HepG2 (cell line): Measurements from ENCODE around the gene AP5Z1. TPM values are rescaled to one million over a fixed set of nuclear protein-coding genes. Genes with fewer than 3 reads are reported as not detected.

ENCODE experiments used
- AGO1 ChIP-seq: fragments of 200-400 bp; formaldehyde crosslinking; IDR thresholded peaks from 2 replicates; pipeline ENCODE4 v1.6.1; 2017; ENCODE audit warnings: mild to moderate bottlenecking, low read depth, low read length, moderate library complexity; ENCODE audit not compliant: poor library complexity, severe bottlenecking
- ATRX ChIP-seq: sonication (generic); formaldehyde crosslinking; IDR thresholded peaks from 2 replicates; pipeline ENCODE4 v1.4.0; 2020; ENCODE audit warnings: missing genetic modification reagents, borderline replicate concordance
- CCAR2 ChIP-seq: fragments of 200-400 bp; formaldehyde crosslinking; optimal IDR thresholded peaks from 2 replicates; pipeline ENCODE3; 2018; ENCODE audit warnings: low read depth, mild to moderate bottlenecking, low read length, moderate library complexity
- CCDC6 ChIP-seq: sonication (generic); formaldehyde crosslinking; IDR thresholded peaks from 2 replicates; pipeline ENCODE4 v1.8.1; 2022; ENCODE audit warnings: mild to moderate bottlenecking, missing genetic modification reagents, moderate library complexity
- DPF2 ChIP-seq: sonication (generic); formaldehyde crosslinking; IDR thresholded peaks from 2 replicates; pipeline ENCODE4 v1.4.0; 2020; ENCODE audit warnings: mild to moderate bottlenecking, low read depth, missing genetic modification reagents, borderline replicate concordance
- HIVEP1 ChIP-seq: sonication (generic); formaldehyde crosslinking; IDR thresholded peaks from 2 replicates; pipeline ENCODE4 v1.4.0; 2020; ENCODE audit warnings: mild to moderate bottlenecking, missing genetic modification reagents
- PHF20 ChIP-seq: sonication (generic); formaldehyde crosslinking; IDR thresholded peaks from 2 replicates; pipeline ENCODE4 v1.5.0; 2020; ENCODE audit warnings: mild to moderate bottlenecking, missing genetic modification reagents
- SNAPC2 ChIP-seq: sonication (generic); formaldehyde crosslinking; IDR thresholded peaks from 2 replicates; pipeline ENCODE4 v1.8.1; 2022; ENCODE audit warnings: mild to moderate bottlenecking, missing genetic modification reagents
- SRSF1 ChIP-seq: fragments of 200-400 bp; formaldehyde crosslinking; optimal IDR thresholded peaks from 2 replicates; pipeline ENCODE3; 2017; ENCODE audit warnings: mild to moderate bottlenecking, low read depth, low read length, moderate library complexity
- ZNF235 ChIP-seq: sonication (generic); formaldehyde crosslinking; IDR thresholded peaks from 2 replicates; pipeline ENCODE4 v1.8.1; 2023; ENCODE audit warnings: mild to moderate bottlenecking, missing genetic modification reagents, borderline replicate concordance
- ZNF296 ChIP-seq: sonication (generic); formaldehyde crosslinking; conservative IDR thresholded peaks from 2 replicates; pipeline ENCODE4 v1.5.0; 2020; ENCODE audit warnings: mild to moderate bottlenecking, missing genetic modification reagents
- ZNF350 ChIP-seq: sonication (generic); formaldehyde crosslinking; IDR thresholded peaks from 2 replicates; pipeline ENCODE4 v1.4.0; 2020; ENCODE audit warnings: mild to moderate bottlenecking, low read depth, missing genetic modification reagents, borderline replicate concordance
- polyA plus RNA-seq, 8 experiments: library from polyadenylated mRNA; depleted of rRNA in 3 of 8; stranded (reverse) in 7 of 8; unstranded in 1 of 8; fragments of >200 nt; fragmentation: Illumina TruSeq in 4 of 8; extraction: Trizol in 4 of 8; gene quantifications; 2 replicates each; pipeline versions ENCODE4 v1.2.1 to v1.2.3, GENCODE V29; 2011 to 2016; ENCODE audit warnings: low read depth in 4 of 8, missing spikeins in 1 of 8, mixed read lengths in 1 of 8; ENCODE audit not compliant: insufficient read depth in 1 of 8
- total RNA-seq, 5 experiments: library from RNA; depleted of rRNA; stranded (reverse); fragments of >200 nt; fragmentation: Illumina TruSeq; extraction: Trizol; gene quantifications; 2 replicates each; pipeline ENCODE4 v1.2.3, GENCODE V29; 2016; ENCODE audit warnings: low read depth in 1 of 5
- TF ChIP-seq, protein P1 (sequence below): sonication (generic); formaldehyde crosslinking; IDR thresholded peaks from 2 replicates; pipeline ENCODE4 v1.5.0; 2020; ENCODE audit warnings: mild to moderate bottlenecking, missing genetic modification reagents, borderline replicate concordance
- TF ChIP-seq, protein P2 (sequence below): sonication (generic); formaldehyde crosslinking; IDR thresholded peaks from 2 replicates; pipeline ENCODE4 v1.8.1; 2023; ENCODE audit warnings: mild to moderate bottlenecking, missing genetic modification reagents
- TF ChIP-seq, protein P3 (sequence below): sonication (generic); formaldehyde crosslinking; IDR thresholded peaks from 2 replicates; pipeline ENCODE4 v1.4.0; 2020; ENCODE audit warnings: mild to moderate bottlenecking, low read depth, missing genetic modification reagents
- TF ChIP-seq, protein P4 (sequence below): sonication (generic); formaldehyde crosslinking; IDR thresholded peaks from 2 replicates; pipeline ENCODE4 v1.8.1; 2023; ENCODE audit warnings: mild to moderate bottlenecking, missing genetic modification reagents

The AP5Z1 gene
- total and polyA plus RNA-seq, 2 of the 13 experiments (the other 11 are each of a cell fraction or from before 2014, with no cell fraction given) = 9.3 to 15.1 TPM

DNA sequence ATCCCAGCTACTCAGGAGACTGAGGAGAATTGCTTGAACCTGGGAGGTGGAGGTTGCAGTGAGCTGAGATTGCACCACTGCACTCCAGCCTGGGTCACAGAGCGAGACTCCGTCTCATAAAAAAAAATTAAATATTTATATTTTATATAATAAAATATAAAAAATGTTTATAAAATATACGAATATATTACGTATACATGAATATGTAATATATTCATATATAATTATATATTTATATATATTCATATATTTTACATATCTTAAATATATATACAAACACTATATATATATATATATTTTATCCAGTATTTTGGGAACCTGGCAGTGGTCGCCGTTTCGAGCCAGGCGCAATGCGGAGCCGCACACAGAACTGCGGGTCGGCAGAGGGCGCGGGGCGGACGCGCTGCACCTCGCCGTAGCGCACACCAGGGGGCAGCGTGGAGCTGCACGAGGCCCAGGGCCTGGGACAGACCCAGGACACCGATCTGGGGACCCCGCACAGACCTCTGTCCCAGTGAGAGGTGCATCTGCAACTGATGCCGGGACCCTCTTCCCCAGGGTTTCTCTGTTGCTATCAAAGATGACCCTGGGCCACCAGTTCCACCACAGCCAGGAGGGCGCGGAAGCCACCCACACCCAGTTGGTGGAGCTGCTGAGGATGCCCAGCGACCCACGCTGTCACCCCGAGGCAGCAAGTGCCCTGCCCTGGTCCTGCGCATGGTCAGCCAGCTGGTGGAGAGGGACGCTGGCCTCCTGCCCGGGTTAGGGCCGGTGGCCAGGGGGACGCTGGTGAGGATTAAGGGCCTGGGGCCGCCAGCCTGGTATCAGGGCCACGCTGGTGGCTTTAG is 22.7 kb downstream of the AP5Z1 start (continued):
- TF ChIP-seq, protein P1, sequence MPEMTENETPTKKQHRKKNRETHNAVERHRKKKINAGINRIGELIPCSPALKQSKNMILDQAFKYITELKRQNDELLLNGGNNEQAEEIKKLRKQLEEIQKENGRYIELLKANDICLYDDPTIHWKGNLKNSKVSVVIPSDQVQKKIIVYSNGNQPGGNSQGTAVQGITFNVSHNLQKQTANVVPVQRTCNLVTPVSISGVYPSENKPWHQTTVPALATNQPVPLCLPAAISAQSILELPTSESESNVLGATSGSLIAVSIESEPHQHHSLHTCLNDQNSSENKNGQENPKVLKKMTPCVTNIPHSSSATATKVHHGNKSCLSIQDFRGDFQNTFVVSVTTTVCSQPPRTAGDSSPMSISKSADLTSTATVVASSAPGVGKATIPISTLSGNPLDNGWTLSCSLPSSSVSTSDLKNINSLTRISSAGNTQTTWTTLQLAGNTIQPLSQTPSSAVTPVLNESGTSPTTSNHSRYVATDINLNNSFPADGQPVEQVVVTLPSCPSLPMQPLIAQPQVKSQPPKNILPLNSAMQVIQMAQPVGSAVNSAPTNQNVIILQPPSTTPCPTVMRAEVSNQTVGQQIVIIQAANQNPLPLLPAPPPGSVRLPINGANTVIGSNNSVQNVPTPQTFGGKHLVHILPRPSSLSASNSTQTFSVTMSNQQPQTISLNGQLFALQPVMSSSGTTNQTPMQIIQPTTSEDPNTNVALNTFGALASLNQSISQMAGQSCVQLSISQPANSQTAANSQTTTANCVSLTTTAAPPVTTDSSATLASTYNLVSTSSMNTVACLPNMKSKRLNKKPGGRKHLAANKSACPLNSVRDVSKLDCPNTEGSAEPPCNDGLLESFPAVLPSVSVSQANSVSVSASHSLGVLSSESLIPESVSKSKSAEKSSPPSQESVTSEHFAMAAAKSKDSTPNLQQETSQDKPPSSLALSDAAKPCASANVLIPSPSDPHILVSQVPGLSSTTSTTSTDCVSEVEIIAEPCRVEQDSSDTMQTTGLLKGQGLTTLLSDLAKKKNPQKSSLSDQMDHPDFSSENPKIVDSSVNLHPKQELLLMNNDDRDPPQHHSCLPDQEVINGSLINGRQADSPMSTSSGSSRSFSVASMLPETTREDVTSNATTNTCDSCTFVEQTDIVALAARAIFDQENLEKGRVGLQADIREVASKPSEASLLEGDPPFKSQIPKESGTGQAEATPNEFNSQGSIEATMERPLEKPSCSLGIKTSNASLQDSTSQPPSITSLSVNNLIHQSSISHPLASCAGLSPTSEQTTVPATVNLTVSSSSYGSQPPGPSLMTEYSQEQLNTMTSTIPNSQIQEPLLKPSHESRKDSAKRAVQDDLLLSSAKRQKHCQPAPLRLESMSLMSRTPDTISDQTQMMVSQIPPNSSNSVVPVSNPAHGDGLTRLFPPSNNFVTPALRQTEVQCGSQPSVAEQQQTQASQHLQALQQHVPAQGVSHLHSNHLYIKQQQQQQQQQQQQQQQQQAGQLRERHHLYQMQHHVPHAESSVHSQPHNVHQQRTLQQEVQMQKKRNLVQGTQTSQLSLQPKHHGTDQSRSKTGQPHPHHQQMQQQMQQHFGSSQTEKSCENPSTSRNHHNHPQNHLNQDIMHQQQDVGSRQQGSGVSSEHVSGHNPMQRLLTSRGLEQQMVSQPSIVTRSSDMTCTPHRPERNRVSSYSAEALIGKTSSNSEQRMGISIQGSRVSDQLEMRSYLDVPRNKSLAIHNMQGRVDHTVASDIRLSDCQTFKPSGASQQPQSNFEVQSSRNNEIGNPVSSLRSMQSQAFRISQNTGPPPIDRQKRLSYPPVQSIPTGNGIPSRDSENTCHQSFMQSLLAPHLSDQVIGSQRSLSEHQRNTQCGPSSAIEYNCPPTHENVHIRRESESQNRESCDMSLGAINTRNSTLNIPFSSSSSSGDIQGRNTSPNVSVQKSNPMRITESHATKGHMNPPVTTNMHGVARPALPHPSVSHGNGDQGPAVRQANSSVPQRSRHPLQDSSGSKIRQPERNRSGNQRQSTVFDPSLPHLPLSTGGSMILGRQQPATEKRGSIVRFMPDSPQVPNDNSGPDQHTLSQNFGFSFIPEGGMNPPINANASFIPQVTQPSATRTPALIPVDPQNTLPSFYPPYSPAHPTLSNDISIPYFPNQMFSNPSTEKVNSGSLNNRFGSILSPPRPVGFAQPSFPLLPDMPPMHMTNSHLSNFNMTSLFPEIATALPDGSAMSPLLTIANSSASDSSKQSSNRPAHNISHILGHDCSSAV = no peak
- TF ChIP-seq SRSF1 = no peak
- TF ChIP-seq CCDC6 (CRISPR knock-in tag) = no peak
- TF ChIP-seq ZNF350 = no peak
- no peak for TF ChIP-seq HIVEP1 (CRISPR knock-in tag)
- TF ChIP-seq, protein P2, sequence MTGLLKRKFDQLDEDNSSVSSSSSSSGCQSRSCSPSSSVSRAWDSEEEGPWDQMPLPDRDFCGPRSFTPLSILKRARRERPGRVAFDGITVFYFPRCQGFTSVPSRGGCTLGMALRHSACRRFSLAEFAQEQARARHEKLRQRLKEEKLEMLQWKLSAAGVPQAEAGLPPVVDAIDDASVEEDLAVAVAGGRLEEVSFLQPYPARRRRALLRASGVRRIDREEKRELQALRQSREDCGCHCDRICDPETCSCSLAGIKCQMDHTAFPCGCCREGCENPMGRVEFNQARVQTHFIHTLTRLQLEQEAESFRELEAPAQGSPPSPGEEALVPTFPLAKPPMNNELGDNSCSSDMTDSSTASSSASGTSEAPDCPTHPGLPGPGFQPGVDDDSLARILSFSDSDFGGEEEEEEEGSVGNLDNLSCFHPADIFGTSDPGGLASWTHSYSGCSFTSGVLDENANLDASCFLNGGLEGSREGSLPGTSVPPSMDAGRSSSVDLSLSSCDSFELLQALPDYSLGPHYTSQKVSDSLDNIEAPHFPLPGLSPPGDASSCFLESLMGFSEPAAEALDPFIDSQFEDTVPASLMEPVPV = 0 out of 2 replicates have a peak, but pooled peaks have one; percentile 43
- no peak for TF ChIP-seq ZNF296 (CRISPR knock-in tag)
- TF ChIP-seq PHF20 (CRISPR knock-in tag) = no peak
- no peak for TF ChIP-seq DPF2 (CRISPR knock-in tag)
- TF ChIP-seq SNAPC2 = no peak
- TF ChIP-seq, protein P3, sequence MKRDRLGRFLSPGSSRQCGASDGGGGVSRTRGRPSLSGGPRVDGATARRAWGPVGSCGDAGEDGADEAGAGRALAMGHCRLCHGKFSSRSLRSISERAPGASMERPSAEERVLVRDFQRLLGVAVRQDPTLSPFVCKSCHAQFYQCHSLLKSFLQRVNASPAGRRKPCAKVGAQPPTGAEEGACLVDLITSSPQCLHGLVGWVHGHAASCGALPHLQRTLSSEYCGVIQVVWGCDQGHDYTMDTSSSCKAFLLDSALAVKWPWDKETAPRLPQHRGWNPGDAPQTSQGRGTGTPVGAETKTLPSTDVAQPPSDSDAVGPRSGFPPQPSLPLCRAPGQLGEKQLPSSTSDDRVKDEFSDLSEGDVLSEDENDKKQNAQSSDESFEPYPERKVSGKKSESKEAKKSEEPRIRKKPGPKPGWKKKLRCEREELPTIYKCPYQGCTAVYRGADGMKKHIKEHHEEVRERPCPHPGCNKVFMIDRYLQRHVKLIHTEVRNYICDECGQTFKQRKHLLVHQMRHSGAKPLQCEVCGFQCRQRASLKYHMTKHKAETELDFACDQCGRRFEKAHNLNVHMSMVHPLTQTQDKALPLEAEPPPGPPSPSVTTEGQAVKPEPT (CRISPR knock-in tag) = no peak
- no peak for TF ChIP-seq CCAR2
- TF ChIP-seq ATRX (CRISPR knock-in tag) = no peak
- peak; percentile 28 for TF ChIP-seq AGO1
- TF ChIP-seq ZNF235 (CRISPR knock-in tag) = no peak
- TF ChIP-seq, protein P4, sequence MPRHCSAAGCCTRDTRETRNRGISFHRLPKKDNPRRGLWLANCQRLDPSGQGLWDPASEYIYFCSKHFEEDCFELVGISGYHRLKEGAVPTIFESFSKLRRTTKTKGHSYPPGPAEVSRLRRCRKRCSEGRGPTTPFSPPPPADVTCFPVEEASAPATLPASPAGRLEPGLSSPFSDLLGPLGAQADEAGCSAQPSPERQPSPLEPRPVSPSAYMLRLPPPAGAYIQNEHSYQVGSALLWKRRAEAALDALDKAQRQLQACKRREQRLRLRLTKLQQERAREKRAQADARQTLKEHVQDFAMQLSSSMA (CRISPR knock-in tag) = no peak
